GM18861 (cell line): Measurements from ENCODE around the gene PACRG.
"Not testable (repeated sequence)": the region's sequence is repeated elsewhere in the genome, so short reads cannot be mapped to it uniquely, and the experiment has no call there.

Experiments
- ATAC-seq: cut with Tn5 transposase; IDR thresholded peaks from one replicate; pipeline ENCODE4 v1.9.1; 2021; ENCODE audit not compliant: unreplicated experiment

PACRG gene

DNA sequence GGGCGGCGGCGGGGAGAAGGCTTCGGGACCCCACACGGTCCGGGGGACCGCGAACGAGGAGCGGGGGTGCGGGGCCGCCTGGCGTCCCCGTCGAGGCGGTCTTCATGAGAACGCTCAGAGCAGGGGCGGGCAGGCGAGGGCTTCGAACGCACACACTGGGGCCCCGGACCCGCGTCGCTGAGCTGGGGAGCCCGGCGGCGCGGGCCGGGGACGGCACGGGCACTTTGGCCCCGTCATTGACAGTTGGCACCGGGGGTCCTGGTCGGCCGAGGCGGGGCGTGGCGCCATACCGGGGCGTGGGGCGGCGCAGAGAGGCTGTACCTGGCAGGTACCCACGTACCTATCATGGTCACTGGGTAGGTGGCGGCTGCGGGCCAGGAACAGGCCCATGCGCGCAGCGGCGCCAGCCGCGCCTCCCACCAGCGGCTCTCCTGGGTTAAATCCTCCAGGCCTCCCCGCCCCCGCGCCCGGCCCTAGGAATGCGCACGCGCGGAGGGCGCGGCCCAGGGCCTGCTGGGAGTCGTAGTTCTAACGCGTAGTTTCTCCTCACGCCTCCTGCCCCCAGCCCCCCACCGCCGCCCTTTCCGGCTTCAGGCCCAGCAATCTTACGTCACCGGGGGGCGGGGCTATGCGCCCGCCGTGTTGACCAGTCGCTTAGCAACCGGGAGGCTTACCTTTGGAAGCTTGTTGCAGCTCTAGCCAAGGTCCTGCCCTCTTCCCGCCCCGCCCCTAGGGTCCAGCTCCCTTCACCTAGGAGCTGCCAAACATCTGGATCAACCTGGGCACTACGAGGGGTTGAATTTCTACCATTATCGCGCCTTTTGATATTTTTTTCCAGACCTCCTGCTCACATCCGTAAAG, at the start of gene PACRG, which contains the start of gene PRKN:
Gene PACRG (plus strand): TSS at position 653 of the 861 bp plus-strand sequence.
Gene PRKN (minus strand): TSS at position 445 of the 861 bp plus-strand sequence.
- peak; percentile 95 for ATAC-seq

DNA sequence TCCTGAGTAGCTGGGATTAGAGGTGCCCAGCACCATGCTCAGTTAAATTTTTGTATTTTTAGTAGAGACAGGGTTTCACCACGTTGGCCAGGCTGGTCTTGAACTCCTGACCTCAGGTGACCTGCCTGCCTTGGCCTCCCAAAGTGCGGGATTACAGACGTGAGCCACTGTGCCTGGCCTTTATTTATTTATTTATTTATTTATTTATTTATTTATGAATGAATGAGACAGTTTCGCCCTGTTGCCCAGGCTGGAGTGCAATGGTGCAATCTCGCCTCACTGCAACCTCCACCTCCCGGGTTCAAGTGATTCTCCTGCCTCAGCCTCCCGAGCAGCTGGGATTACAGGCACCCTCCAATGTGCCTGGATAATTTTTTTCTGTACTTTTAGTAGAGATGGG, 48.9 kb upstream of the PACRG start:
- not testable (repeated sequence) for ATAC-seq

DNA sequence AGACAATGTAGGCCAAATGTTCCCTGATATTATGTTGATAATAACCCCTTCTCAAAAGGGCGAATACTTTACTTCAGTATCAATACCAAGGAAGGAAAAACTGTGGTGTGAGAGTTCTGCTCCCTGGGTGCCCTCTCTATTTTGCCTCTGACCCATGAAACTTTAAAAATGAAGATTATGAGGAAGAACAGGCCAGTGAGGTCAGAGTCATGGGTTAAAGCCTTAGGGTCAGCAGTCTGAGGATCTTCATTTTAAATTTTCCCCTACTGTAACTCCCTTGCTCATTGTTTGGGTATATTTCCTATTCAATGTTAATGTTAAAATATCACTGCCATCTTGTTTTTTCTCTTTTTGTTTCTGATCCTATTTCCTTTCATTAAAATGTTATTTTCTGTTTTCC, 48.1 kb upstream of the PACRG start:
- ATAC-seq: no peak

DNA sequence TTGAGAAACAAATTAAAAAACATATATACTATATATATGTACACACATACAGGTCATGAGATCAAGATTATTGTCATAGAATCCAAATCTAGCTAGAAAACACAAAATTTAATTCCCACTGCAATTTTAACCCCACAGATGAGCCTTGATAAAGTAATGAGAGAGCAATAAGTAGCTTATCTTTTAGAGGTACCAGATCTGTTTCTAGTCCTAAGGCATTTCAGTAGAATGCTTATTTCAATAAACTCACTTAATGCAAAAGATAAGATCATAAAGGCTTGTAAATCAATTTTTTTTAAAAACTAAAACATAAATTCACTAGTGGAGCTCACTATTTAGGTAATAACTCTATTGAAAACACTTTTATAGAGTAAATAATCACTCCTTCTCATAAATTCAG, 47.4 kb upstream of the PACRG start:
- no peak for ATAC-seq

DNA sequence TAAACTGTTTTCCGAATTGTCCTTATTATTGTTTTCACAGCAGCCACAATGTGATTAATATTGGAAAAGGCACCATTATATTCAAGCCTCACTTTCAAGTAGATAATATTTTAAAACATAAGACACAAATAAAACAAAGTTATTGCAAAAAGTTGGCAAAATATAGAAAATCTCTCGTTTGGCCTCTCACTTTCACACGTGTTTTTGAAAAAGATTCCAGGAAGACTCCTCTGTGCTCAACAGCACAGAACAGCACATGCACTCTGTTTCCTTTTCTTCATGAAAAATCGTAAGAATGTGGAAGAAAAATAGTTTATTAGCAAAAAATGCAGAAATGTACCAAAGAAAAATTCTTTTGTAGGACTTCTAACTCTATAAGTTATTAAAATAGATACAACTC, 46.9 kb upstream of the PACRG start:
- no peak for ATAC-seq

DNA sequence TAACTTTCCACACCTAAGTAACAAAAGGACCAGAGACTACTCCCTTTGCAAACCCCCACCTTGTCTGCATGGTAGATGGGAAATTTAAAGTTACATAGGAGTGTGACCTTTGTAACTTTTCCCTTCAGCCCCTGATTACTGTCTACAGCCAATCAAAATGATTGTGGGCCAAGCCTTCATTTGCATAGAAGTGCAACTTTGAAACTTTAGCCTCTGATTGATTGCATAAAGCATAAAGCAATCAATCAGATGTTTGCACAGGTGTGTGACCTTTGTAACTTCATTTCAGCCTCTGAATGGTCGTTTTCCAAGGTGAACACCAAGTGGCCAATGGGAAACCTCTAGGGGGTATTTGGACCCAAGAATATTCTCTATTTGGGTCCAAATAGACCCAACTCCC, 46.3 kb upstream of the PACRG start:
- ATAC-seq: no peak

DNA sequence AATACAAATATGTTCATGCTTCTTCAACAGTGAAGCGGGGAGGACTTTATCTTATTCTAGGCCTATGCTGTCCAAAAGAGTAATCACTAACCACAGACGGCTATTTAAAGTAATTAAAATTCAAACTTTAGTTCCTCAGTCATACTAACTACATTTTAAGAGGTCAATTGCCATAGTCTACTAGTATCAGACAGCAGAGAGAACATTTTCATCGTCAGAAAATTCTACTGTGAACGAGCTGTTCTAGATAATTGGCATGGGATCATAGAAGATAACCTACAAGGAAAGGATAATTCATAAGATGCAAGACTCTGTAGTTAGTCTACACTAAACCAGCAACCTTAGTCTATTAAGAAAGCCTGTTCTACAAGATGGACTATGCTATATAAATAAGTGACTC, 44.6 kb upstream of the PACRG start:
- ATAC-seq: no peak

DNA sequence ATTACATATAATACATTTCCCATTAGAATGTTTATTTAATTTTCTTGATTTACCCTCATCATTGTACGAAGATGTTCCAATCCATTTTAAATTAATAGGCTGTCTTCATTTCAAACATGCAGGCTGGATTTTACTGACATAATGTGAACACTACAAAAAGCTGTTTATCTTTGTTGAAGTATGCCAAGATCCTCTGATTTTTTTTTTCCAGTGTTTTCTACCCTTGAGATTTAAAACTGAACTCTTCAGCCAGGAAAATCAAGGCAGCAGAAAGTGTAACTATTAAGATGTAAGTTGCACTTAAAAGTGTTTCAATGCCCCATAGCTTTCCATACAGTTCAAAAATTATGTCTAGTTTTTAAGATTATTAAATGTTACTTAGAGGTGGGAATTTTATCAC, 43.7 kb upstream of the PACRG start:
- ATAC-seq: no peak

DNA sequence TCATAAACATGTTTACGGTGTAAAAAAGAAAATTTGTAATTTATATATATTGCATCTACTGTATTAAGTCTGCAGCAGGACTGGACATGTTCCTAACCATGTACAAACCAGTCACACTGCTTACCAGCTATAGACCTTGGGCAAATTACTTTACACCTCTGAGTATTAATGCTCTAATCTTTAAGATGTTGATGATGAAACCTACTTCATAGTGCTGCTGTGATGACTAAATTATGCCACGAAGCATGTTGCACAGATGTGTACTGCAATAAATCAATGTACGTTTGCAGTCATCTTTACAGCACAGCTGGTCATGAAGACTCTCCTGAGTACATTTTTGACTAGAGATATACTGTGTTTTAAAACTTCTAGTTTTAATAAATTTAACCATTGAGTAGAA, 42.8 kb upstream of the PACRG start:
- no peak for ATAC-seq

DNA sequence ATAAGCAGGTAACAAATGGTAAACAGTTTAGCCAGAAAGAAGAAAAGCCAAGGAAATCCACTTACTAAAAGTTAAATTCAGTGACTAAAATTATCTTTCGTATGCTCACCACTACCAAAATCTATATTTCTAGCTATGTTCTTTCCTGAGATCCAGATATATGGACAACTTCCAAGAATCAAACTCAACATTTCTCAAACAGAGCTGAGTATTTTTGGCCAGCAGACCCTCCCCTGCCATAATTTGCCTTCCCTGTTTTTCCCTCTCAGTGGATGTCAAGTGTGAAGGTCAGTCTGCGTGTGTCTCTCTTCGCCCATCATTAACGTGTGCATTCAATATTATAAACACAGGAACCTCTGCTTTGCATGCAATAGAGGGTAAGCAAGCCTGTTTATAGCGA, 42.2 kb upstream of the PACRG start:
- ATAC-seq: no peak

DNA sequence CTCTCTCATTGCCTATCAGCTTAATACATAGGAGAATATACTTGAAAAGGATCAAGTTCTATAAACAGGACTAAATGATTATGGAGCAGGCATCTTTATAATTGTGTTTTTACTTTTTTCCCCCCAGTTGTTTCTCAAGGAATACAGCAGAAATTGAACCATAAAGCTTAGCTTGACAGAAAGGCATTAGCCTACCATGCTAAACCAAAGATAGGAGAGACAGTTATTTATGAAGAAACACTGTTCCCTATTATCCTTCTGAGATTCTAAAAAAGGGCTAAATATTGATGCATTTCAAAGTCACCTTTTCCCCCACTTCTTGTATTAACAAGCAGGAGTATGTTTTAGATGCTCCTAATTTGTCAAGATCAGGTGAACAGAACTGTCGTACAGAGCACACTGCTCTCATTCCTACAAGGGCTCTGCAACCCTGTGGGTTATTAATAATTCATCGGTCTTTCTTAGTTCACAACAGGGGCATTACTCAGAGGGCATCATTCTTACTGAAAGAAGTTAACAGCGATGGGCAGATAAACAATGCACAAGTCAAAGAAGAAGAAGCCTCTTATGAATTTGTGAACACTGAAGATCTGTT, 38.9 kb upstream of the PACRG start:
- no peak for ATAC-seq

DNA sequence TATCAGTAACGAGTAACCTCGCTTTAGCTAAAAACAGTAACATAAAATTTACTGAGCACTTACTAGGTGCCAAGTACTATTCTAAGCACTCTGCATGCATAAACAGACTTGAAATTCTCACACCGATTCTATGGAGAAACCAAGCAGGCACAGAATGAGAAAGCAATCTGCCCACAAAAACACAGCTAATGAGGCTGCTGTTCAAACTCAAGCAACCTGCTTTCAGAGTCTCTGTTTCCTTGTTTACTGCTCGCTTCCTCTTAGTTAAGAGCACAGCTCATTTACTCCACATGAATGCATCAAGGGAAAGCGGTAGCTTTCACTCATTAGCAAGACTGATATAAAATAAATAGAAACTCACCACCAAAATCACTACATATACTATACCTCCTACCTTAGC, 37.6 kb upstream of the PACRG start:
- no peak for ATAC-seq

DNA sequence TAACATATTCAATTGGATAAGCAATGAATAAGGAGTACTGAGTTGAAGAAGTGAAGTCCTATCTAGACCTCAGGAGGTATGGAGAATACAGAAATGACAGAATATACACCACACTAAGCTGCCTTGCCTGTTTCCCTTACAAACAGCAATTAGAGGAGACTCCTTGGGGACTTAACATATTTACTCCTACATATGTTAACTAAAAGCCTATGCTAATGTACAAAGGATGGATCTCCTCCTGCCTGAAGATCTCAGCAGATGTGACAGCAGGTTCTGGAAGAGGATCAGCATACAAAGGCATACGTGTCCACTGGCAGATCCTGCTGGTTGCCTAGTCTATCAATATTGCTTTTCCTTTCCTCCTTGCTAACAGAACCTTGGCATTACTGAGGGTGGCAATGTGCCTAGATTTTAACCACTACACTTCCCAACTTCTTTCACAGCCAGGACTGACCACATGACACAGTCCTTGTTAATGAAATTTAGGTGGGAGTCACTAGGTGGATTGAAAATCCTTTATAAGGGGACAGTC, 29.8 kb upstream of the PACRG start:
- ATAC-seq: no peak

DNA sequence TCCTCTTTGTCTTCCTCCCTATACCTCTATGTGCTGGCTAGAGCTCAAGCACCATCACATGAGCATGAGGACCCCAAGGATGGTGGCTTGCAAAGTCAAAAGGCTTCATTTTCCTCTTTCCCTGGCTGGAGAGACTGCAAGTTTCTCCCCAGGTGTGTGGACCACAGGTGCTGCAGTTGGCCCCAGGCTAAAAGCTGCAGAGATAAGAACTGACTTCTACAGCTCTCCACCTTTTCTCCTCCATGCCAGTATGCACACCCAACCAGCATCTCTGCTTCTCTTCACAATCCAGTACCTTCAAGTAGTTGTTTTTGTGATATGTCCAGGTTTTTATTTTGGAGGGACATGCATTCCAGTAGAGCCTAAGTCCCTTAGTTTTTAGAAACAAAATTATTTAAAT, 29.3 kb upstream of the PACRG start:
- ATAC-seq: no peak

DNA sequence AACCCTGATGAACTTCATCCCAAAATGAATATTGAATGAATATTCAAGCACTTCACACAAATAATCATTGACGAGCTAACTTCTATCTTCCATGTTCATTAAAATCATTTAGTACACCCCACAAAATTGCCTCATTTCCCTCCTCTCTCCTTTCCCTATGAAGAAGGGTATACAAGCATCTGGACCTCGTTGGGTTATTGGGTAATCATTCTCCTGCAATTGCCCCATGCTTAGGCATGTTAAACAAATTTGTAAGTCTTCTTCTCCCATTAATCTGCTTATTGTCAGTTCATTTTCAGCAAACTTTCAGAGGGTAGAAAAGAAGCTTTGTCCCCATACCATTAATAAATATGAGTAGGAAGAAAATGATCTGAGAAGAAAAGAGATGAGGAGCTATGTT, 27.8 kb upstream of the PACRG start:
- ATAC-seq: no peak

DNA sequence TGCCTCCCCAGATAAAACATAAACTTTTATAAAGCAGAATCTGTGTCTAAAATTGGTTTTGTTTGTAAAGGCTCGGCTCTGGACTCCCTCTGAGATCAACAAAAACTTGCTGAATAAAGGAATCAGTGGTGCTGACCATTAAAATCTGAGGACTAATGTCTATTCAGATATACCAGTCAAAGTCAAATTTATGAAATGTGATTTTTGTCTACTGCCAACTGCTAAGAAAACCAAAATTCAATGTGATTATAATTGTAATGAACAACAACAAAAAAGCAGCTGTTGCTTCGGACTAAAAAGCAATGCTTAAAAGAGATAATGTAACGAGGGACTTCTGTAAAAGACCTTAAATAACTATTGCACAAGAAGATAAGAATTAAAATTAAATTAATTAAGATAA, 26.8 kb upstream of the PACRG start:
- no peak for ATAC-seq

DNA sequence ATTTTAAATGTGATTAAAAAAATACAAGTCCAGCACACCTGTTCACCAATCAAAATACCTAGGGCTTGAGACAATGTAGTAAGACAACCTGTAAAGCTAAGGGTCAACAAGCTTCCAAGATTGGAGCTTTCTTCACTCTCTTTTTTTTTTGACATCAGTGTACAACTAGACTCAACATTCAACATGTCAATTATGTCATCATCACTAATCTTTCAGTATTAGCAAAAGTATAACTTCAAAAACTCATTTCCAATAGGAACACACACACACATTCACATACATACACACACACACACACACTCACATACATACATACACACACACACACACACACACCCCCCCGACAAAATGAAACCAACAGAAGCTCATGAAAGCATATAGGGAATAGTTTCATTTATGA, 26.2 kb upstream of the PACRG start:
- ATAC-seq: no peak

DNA sequence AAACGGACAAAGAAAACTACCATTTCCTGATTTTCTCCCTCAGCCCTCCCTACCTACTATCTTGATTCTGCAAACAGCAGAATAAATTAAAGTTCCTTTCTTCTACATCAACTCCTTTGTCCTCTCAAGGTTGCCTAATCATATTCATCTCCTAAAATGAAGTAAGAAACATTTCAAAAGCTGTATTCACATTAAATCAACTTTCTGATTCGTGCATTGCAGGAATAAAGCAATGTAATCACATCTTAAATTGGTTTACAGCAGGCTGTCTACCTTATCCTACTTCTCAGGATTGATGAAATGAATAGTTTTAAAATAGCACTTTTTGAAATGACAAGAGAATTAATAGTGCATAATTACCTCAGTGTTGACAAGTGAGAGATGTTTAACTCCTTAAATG, 25.3 kb upstream of the PACRG start:
- no peak for ATAC-seq

DNA sequence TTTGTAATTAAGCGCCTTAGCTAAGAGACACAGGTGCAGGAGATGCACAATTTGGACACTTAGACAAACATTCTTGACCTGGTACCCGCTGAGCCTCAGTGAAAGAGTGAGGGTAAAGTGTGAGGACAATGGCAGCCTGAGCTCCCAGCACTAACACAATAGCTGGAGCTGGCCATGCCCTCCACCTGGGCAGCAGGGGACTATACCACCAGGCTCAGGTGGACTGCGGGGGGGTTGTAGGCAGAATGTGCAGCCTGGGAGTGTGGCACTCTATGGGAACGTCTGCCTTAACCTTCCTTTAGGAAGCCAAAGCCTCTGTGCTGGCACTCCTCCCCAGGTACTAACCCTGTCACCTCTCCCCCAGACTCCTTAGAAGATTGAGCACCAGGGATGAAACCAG, 23.8 kb upstream of the PACRG start:
- no peak for ATAC-seq

DNA sequence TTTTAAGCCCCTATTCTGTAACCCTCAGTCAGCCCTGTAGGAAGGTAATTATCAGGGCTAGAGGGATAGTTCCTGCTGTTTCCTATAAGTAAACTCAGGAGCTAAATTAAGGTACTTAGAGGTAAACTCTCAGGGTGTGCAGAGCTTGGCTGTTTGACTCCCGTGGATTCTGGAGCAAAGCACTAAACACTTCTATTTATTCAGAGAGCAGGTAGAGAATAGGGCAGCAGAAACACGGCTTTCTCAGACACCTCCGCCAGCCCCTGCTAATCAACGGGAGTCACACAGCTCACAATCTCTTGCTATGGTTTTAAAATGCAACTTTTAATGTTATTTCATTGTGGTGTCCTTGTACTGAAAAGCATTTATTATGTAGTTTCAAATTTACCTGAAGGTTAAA, 22.0 kb upstream of the PACRG start:
- no peak for ATAC-seq

DNA sequence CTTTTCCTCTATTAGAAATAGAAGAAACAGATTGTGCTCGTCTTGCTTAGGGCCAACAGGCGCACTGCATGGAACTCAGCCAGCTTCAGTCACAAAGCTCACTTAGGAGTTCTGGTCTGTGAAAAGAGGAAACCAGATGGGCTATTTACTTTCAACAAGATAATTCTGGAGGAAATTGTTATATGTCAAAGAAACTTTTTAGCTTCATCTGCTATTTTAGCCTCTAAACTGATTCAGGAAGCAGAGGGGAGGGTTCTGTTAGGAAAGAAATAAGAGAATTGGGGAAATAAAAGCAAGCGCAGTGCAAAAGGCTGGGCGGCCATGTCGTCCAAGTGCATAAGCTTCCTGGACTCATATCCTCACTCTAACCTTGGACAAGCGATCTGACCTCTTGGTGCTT, 21.5 kb upstream of the PACRG start:
- ATAC-seq: no peak

DNA sequence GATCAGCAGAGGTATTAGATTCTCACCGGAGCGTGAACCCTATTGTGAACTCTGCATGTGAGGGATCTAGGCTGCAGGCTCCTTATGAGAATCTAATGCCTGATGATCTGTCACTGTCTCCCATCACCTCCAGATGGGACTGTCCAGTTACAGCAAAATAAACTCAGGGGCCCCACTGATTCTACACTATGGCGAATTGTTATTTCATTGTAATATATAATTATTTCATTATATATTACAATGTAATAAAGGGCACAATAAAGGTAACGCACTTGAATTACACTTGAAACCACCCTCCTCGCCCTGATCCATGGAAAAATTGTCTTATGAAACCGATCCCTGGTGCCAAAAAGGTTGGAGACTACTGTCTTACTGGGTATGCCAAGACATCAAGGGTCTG, 18.8 kb upstream of the PACRG start:
- no peak for ATAC-seq
